Common myeloid progenitor, CD34-positive (primary cell): ENCODE measurements around the gene IFNL4.

ENCODE experiments used
- CTCF ChIA-PET: fragments of 350-600 bp; sonication (Branson Sonifier 250); formaldehyde crosslinking; loops from one replicate; lab custom pipeline; 2021; ENCODE audit warnings: antibody characterized with exemption; lab: Charles Lee
- POLR2A ChIA-PET: fragments of 350-600 bp; sonication (Branson Sonifier 250); formaldehyde crosslinking; loops from one replicate; lab custom pipeline; 2021; ENCODE audit warnings: antibody characterized with exemption; lab: Charles Lee
- DNase-seq, 3 donors: peaks; one replicate each; pipeline versions ENCODE4 v3.0.0 to v3.0.0-alpha.2; 2013
- H3K27ac ChIP-seq, 2 experiments: 1 replicate in 1 of 2; 2 replicates in 1 of 2; pipeline ENCODE4 v1.7.0; 2013; ENCODE audit warnings: inconsistent platforms in 2 of 2, low read length in 2 of 2, mild to moderate bottlenecking in 2 of 2, low read depth in 1 of 2, moderate library complexity in 1 of 2; ENCODE audit not compliant: severe bottlenecking in 2 of 2, insufficient read depth in 1 of 2, poor library complexity in 1 of 2
- H3K27me3 ChIP-seq, 5 experiments: replicated peaks in 2 of 5; 1 replicate in 3 of 5; 2 replicates in 2 of 5; pipeline versions ENCODE4 v1.6.1 to v1.7.0; 2013; ENCODE audit warnings: low read length in 4 of 5, mild to moderate bottlenecking in 2 of 5, moderate library complexity in 2 of 5, inconsistent platforms in 1 of 5; ENCODE audit not compliant: insufficient read depth in 5 of 5, control insufficient read depth in 4 of 5
- H3K36me3 ChIP-seq, 4 experiments: 1 replicate in 2 of 4; 2 replicates in 2 of 4; pipeline versions ENCODE4 v1.6.1 to v1.7.0; 2013; ENCODE audit warnings: low read length in 3 of 4, control low read depth in 1 of 4, mild to moderate bottlenecking in 1 of 4; ENCODE audit not compliant: control insufficient read depth in 4 of 4, insufficient read depth in 4 of 4
- H3K4me1 ChIP-seq, 4 experiments: 1 replicate in 3 of 4; 2 replicates in 1 of 4; pipeline versions ENCODE4 v1.6.1 to v1.7.1; 2013; ENCODE audit warnings: low read length in 3 of 4, mild to moderate bottlenecking in 3 of 4, control low read depth in 1 of 4, inconsistent platforms in 1 of 4, moderate library complexity in 1 of 4; ENCODE audit not compliant: control insufficient read depth in 4 of 4, insufficient read depth in 4 of 4; ENCODE audit errors: control extremely low read depth in 1 of 4
- H3K4me3 ChIP-seq, 7 experiments: 1 replicate in 4 of 7; 2 replicates in 3 of 7; pipeline versions ENCODE4 v1.5.1 to v1.7.0; 2013; ENCODE audit warnings: mild to moderate bottlenecking in 7 of 7, low read length in 6 of 7, moderate library complexity in 6 of 7, inconsistent platforms in 2 of 7, low read depth in 2 of 7, control low read depth in 1 of 7; ENCODE audit not compliant: insufficient read depth in 4 of 7, control insufficient read depth in 1 of 7; ENCODE audit errors: extremely low read depth in 1 of 7
- H3K9me3 ChIP-seq, 5 experiments: 1 replicate in 4 of 5; 2 replicates in 1 of 5; pipeline versions ENCODE4 v1.6.1 to v1.7.1; 2013; ENCODE audit warnings: low read length in 4 of 5, mild to moderate bottlenecking in 2 of 5, inconsistent platforms in 1 of 5, low read depth in 1 of 5, moderate library complexity in 1 of 5; ENCODE audit not compliant: control insufficient read depth in 4 of 5, insufficient read depth in 2 of 5; ENCODE audit errors: control extremely low read depth in 1 of 5
- WGBS: methylation state at CpG from one replicate; pipeline ENCODE4 v1.1.5; 2013; ENCODE audit not compliant: insufficient coverage; 5-methylcytosine and 5-hydroxymethylcytosine counted together

IFNL4 gene

GRCh38 chr19:39212375-39212742 is 36.3 kb downstream of the IFNL4 start:
- Histone ChIP-seq H3K9me3 (peaks cover 0 to 3% (median 0%) of the 10 kb centered on the region in 5 experiments), H3K4me1 (no peaks in the 10 kb centered on the region), H3K27ac (no peak overlapping the region), H3K4me3 (no peak overlapping the region), H3K36me3 (no peaks in the 10 kb centered on the region), H3K27me3 (peaks cover 0 to 6% (median 0%) of the 10 kb centered on the region in 5 experiments)
- peak; percentile 42 to 67 (median 61) for DNase-seq
- ChIA-PET CTCF (interaction anchor here (1.5 to 1.9 kb wide), 3 partner anchors 16 to 122 kb away, joined by 3 to 10 read pairs (median 4); partner anchors contain the start of gene NCCRP1), POLR2A (interaction anchor here (0.7 kb wide), 1 partner anchor 199 kb away, joined by 5 read pairs; no protein-coding TSS in a partner anchor)
- 30% methylated on average over 3 of the region's 8 CpGs for WGBS

GRCh38 chr19:39211731-39212374 is 36.8 kb downstream of the IFNL4 start:
- 83% methylated on average over 11 of the region's 13 CpGs for WGBS
- ChIA-PET CTCF (interaction anchor here (1.5 to 1.9 kb wide), 3 partner anchors 15 to 122 kb away, joined by 3 to 10 read pairs (median 4); partner anchors contain the start of gene NCCRP1), POLR2A (interaction anchor here (0.6 kb wide), 1 partner anchor 120 kb away, joined by 4 read pairs; no protein-coding TSS in a partner anchor)
- H3K4me3 ChIP-seq = no peak overlapping the region
- no peaks in the 10 kb centered on the region for H3K4me1 ChIP-seq
- H3K27me3 ChIP-seq = peaks cover 0 to 6% (median 0%) of the 10 kb centered on the region in 5 experiments
- H3K27ac ChIP-seq = no peak overlapping the region
- H3K9me3 ChIP-seq = peaks cover 0 to 3% (median 0%) of the 10 kb centered on the region in 5 experiments
- H3K36me3 ChIP-seq = no peaks in the 10 kb centered on the region
- DNase-seq = no peak

- H3K36me3 ChIP-seq = no peaks in the 10 kb centered on the region
- H3K27ac ChIP-seq = no peak overlapping the region
- no peak overlapping the region for H3K4me3 ChIP-seq
- H3K27me3 ChIP-seq = peaks cover 0 to 14% (median 10%) of the 10 kb centered on the region in 5 experiments
- no peak for DNase-seq
- H3K9me3 ChIP-seq = no peaks in the 10 kb centered on the region
- CTCF ChIA-PET = no interaction called here
- POLR2A ChIA-PET = no interaction called here
- peaks cover 0 to under 1% (median 0%) of the 10 kb centered on the region in 4 experiments for H3K4me1 ChIP-seq
- WGBS = 50% methylated on average over 2 of the region's 7 CpGs
Measured at GRCh38 chr19:39209196-39209595, 39.5 kb downstream of the IFNL4 start.

- no peak for DNase-seq
- POLR2A ChIA-PET = interaction anchor here (0.6 kb wide), 1 partner anchor 111 kb away, joined by 3 read pairs; no protein-coding TSS in a partner anchor
- WGBS = 83% methylated on average over 9 of the region's 9 CpGs
Measured at GRCh38 chr19:39208175-39208795, 40.4 kb downstream of the IFNL4 start.

GRCh38 chr19:39207293-39207836 is 41.3 kb downstream of the IFNL4 start:
- CTCF ChIA-PET = no interaction called here
- Histone ChIP-seq H3K9me3 (no peaks in the 10 kb centered on the region), H3K36me3 (no peaks in the 10 kb centered on the region), H3K27me3 (peaks cover 0 to 31% (median 23%) of the 10 kb centered on the region in 5 experiments), H3K4me1 (peaks cover 0 to 5% (median 1%) of the 10 kb centered on the region in 4 experiments), H3K4me3 (no peak overlapping the region), H3K27ac (no peak overlapping the region)
- WGBS = 93% methylated on average over 2 of the region's 6 CpGs
- no peak for DNase-seq
- POLR2A ChIA-PET = no interaction called here

More at GRCh38 chr19:39208175-39208795, 40.4 kb downstream of the IFNL4 start:
- H3K27ac ChIP-seq = no peak overlapping the region
- peaks cover 0 to 22% (median 19%) of the 10 kb centered on the region in 5 experiments for H3K27me3 ChIP-seq
- peaks cover 0 to 5% (median 1%) of the 10 kb centered on the region in 4 experiments for H3K4me1 ChIP-seq
- H3K9me3 ChIP-seq = no peaks in the 10 kb centered on the region
- CTCF ChIA-PET = no interaction called here
- H3K4me3 ChIP-seq = no peak overlapping the region
- H3K36me3 ChIP-seq = no peaks in the 10 kb centered on the region

- no peak for DNase-seq
- Histone ChIP-seq H3K27me3 (peaks cover 0 to 41% (median 21%) of the 10 kb centered on the region in 5 experiments), H3K4me3 (no peak overlapping the region), H3K36me3 (no peaks in the 10 kb centered on the region), H3K27ac (no peak overlapping the region), H3K9me3 (no peaks in the 10 kb centered on the region), H3K4me1 (peaks cover 0 to 5% (median 1%) of the 10 kb centered on the region in 4 experiments)
- 96% methylated on average over 5 of the region's 6 CpGs for WGBS
- ChIA-PET POLR2A (interaction anchor here (0.7 kb wide), 1 partner anchor 9 kb away, joined by 3 read pairs; the partner anchor contains the start of gene NCCRP1), CTCF (interaction anchor here (1.1 kb wide), 1 partner anchor 96 kb away, joined by 3 read pairs; no protein-coding TSS in a partner anchor)
Measured at GRCh38 chr19:39206122-39206521, 42.5 kb downstream of the IFNL4 start.
